Superior temporal gyrus (tissue), 1 donor: Measurements from ENCODE around the gene MRAP.
A peak's percentile ranks its signal among the peaks of the same experiment; 100 is the strongest.
"Not testable (repeated sequence)": the region's sequence is repeated elsewhere in the genome, so short reads cannot be mapped to it uniquely, and the experiment has no call there.

Experiments
- DNase-seq: peaks from one replicate; pipeline ENCODE4 v3.0.0-alpha.2; 2016; ENCODE audit errors: extremely low spot score

MRAP gene

GRCh38 chr21:32300117-32300681, 1.5 kb downstream of the MRAP start:
- DNase-seq = no peak

GRCh38 chr21:32301596-32301995, 2.9 kb downstream of the MRAP start:
- DNase-seq = no peak

DNA sequence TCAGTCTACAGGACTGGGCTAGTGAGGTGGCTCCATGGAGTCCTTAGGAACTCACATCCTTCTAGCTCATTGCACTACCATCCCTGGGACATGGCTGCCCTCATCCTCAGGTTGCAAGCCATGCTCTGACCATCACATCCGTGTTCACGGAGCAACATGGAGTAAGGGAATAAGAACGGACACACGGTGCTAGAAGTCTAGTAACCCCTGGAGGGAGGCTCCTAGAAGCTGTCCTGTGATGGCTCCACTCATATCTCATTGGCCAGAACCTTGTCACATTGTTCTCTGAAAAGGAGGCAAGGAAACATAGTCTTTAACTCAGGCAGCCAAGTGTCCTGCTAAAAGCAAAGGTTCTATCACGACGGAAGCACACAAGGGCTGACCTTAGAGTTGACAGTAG, 3.9 kb downstream of the MRAP start:
- DNase-seq = no peak

DNA sequence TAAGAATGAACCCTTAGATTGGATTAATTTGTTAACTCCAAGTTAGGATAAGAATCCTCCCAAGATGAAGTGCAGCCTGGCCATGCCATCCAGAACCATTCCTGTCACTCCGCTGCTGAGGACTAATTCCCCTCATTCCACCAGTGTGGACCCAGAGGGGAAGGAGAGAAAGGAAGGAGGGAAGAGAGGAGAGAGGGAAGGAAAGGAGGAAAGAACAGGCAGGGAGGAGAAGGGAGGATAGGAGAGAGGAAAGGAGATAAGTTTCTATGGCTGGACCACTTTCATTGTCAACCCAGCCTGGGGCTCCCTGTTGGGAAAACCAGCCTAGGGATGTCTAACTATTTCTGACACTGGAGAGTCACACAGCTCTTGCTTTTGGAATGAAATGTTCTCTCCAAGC, 4.7 kb downstream of the MRAP start:
- no peak for DNase-seq

DNA sequence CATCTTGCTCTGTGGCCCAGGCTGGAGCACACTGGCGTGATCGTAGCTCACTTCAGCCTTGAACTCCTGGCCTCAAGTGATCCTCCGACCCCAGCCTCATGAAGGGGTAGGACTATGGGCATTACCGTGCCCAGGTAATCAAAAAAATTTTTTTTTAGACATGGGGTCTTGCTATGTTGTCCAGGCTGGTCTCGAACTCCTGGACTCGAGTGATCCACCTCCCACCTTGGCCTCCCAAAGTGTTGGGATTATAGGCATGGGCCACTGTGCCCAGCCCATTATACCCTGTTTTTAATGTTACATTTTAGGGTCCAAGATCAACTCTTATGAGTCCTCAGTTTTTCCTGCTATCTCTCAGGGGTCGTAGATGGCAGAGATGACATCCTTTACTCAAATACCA, 6.3 kb downstream of the MRAP start:
- DNase-seq = no peak

GRCh38 chr21:32306021-32306780, 7.5 kb downstream of the MRAP start:
- DNase-seq = peak; percentile 82

DNA sequence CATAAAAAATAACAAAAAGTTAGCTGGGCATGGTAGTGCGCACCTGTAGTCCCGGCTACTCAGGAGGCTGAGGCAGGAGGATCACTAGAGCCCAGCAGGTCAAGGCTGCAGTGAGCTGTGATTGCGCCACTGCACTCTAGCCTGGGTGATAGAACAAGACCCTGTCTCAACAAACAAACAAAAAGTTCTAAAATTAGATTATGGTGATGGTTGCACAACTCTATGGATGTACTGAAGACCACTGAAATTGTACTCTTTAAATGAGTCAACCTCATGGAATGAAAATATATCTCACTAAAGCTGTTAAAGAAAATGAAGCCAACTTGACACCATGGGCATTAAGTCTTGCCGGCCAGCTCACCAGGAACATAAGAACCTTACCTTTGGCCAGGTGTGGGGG, 9.1 kb downstream of the MRAP start:
- no peak for DNase-seq

DNA sequence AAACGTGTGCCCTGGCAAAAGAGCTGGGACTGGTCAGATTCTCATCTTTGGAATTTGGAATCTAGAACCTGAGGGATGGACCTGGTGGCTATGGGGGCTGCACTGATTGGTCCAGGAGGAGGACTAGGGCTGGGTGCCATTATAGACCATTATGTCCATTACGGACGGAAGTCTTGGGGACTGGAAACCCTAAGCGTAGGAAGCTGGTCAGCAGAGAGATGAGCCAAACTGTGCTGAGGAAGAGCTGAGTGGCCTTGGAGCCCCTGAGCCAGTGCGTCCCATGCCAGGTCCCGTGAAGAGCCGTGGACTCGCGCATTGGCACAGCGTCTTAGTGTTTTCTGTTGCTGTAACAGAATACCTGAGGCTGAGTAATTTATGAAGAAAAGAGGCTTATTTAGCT, 10.0 kb downstream of the MRAP start:
- no peak for DNase-seq

DNA sequence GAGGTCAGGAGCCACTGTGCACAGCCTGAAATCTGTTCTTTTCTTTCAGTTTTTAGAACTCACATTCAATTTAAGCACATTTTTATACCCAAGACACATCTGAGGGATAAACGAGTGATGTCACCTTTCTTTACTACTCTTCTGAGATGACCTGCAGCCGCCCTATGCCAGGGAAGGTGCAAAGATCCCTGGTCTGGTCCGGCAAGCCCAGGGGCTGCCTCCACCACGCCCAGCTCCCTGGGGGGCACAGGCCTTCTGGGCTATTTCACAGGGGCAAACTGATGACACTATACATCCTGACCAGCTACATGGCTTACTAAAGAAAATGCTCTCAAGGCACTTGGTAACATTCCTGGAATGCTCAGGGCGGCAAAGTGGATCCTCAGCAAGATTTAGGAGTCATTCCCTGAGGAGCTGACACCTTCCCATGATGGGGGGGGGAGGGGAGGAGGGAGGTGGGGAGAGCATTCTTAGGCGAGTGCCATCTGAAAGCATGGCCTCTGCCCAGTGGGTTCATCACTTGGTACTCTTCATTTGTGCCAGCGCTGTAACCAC, 11.3 kb downstream of the MRAP start:
- no peak for DNase-seq

- DNase-seq = not testable (repeated sequence)
Measured at GRCh38 chr21:32310976-32311375, 12.3 kb downstream of the MRAP start.

GRCh38 chr21:32311621-32312020, 13.0 kb downstream of the MRAP start:
- no peak for DNase-seq

DNA sequence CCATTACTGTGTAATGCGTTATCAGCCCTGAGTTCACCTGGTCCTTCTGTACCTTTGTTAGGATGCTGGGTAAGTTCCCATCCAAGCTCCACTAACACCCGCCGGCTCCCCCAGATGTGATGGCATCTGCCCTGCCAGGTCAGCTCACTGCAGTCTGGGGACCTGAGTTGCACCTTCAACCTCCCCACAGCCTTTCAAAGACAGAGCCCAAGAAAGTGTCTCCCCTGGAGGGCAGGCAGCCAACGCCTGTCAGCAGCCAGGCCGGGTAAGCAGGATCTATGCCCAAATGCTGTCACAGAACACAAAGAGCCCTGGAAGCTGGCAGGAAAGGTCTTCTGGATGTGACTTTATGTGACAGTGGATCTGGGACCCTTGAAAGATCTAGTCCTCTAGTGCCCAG, 13.7 kb downstream of the MRAP start:
- DNase-seq = no peak

DNA sequence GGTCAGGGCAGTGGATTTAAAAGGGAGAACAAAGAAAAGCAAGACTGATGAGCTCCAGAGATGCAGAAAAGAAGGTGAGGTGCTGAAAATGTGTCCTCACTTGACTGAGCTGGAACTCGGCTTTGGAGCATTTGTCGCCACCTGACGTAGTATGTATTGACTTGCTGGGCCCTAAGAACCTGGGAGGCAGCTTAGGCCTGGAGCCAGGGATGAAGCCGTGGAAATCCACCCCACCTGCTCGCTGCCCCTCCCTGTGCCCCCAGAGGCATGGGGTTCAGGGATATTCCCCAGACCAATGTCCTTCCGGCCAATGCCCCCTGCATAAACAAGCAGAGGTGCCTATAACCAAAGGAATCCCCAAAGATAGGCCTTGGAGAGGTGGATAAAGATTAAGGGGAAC, 14.3 kb downstream of the MRAP start:
- no peak for DNase-seq

GRCh38 chr21:32314806-32315205, 16.2 kb downstream of the MRAP start:
- no peak for DNase-seq

DNA sequence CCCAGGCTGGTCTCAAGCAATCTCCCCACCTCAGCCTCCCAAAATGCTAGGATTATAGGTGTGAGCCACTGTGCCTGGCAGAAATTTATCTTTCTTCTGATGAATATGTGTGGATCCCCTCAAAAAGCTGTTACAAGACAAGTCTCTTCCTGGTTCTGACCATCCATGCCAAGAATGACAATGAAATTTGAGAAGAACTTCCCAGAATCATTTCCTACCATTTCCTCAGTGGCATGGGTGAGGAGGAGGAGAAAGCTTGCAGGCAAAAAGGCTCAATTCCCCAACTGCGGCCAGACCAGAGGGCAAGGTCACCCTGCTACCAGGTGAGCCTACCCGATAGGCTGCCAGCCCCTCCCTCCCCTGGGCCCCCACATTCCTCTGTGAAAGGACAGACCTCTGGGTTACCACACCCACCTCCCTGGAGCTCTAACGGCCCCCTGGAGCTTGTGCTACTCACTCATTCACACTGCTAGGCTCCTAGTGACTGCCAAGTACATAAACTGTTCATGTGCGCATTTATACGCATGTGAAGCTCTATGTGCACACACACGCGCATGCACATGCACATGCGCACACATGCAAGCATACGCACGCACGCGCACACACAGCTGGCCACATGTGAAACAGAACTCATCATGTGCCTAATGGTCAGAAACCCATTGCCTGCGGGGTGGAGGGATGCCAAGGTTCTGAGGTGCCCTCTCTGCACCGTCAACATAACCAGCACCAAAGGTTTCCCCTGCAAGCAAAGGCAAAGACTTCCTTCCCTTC, 17.0 kb downstream of the MRAP start:
- DNase-seq = no peak

- DNase-seq = no peak
Measured at GRCh38 chr21:32316361-32317215, 17.9 kb downstream of the MRAP start.

DNA sequence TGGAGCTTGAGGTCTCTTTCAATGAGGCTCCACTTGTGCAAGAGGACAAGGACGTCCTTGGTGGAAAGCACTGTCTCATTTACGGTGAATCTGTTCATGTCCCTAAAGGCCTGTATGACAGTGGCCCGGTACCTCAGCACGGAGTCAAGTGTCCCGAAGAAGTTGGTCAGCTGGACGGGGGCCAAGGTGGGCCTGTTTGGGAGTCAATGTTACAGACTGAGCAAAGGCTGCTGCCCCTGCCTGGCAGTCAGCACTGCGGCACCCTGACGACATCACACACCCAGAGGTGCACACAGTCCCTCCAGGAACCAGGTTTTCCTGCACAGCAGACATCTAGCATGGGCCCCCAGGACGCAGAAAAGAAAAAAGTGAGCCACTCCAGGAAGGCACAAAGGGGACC, 19.1 kb downstream of the MRAP start:
- DNase-seq = no peak

GRCh38 chr21:32319012-32319411, 20.4 kb downstream of the MRAP start:
- no peak for DNase-seq

- DNase-seq = no peak
Measured at GRCh38 chr21:32320059-32320458, 21.4 kb downstream of the MRAP start.

GRCh38 chr21:32320726-32321125, 22.1 kb downstream of the MRAP start:
- DNase-seq = no peak

DNA sequence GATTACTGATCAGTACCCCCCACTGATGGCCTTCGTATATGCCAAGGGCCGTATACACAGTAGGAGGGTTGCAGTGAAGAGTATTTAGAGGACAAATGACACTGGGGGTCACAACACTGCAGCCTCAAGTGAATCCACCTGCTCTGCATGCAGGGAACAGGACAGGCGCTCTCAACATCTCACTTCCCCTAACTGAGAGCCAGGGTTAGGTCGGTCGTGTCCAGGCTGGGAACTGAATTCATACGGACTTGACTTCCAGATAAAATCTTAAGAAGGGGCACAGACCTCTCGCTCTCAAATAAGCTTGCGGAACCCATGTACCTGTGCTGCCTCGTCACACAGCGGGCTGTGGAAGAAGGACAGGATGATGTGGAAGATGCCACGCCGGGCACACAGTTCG, 22.8 kb downstream of the MRAP start:
- no peak for DNase-seq

- no peak for DNase-seq
Measured at GRCh38 chr21:32322103-32322502, 23.4 kb downstream of the MRAP start.
